Gastroesophageal sphincter (tissue), 4 donors: ENCODE results near the gene NPIPA2. TPM values are rescaled to one million over a fixed set of nuclear protein-coding genes. Genes with fewer than 3 reads are reported as not detected.
A peak's percentile ranks its signal among the peaks of the same experiment; 100 is the strongest.
"Not testable (repeated sequence)": the region's sequence is repeated elsewhere in the genome, so short reads cannot be mapped to it uniquely, and the experiment has no call there.

Source experiments
- ATAC-seq: fragments of 150-250 bp; one replicate; pipeline ENCODE4 v1.9.1; 2016; ENCODE audit warnings: mild to moderate bottlenecking, moderate library complexity
- H3K27ac ChIP-seq, 4 donors: fragments of 200-600 bp; sonication (generic) in 3 of 4; 1 replicate in 3 of 4; 2 replicates in 1 of 4; pipeline ENCODE4 v1.5.1; 2016 to 2019
- H3K27me3 ChIP-seq: fragments of 200-600 bp; sonication (generic); one replicate; pipeline ENCODE4 v1.5.1; 2019
- H3K36me3 ChIP-seq, 2 donors: fragments of 200-600 bp; sonication (generic); one replicate each; pipeline ENCODE4 v1.5.1; 2019; ENCODE audit warnings: control low read depth in 1 of 2
- H3K4me1 ChIP-seq, 3 donors: fragments of 200-600 bp; sonication (generic); 1 replicate in 2 of 3; 2 replicates in 1 of 3; pipeline ENCODE4 v1.5.1; 2016 to 2019; ENCODE audit warnings: control low read depth in 2 of 3
- H3K4me3 ChIP-seq, 2 donors: fragments of 200-600 bp; sonication (generic); one replicate each; pipeline ENCODE4 v1.5.1; 2019; ENCODE audit warnings: mild to moderate bottlenecking in 1 of 2, moderate library complexity in 1 of 2
- H3K9me3 ChIP-seq, 3 donors: fragments of 200-600 bp; sonication (generic); one replicate each; pipeline ENCODE4 v1.5.1; 2017 to 2019; ENCODE audit warnings: control low read depth in 2 of 3
- CTCF ChIP-seq, 4 experiments: fragments of 200-600 bp in 2 of 4; fragments of 450-650 bp in 2 of 4; sonication (generic) in 1 of 4; IDR thresholded peaks; one replicate each; pipeline ENCODE4 v1.5.1; 2017 to 2019; ENCODE audit warnings: antibody characterized with exemption in 4 of 4, mild to moderate bottlenecking in 2 of 4, moderate library complexity in 2 of 4
- WGBS, 2 donors: methylation state at CpG; one replicate each; pipeline ENCODE4 v1.1.5; 2018; ENCODE audit warnings: low coverage in 1 of 2; 5-methylcytosine and 5-hydroxymethylcytosine counted together
- total RNA-seq, 4 donors: library from RNA; depleted of rRNA; stranded (reverse); fragments of >200 nt; gene quantifications; one replicate each; pipeline ENCODE4 v1.1.0, GENCODE V29; 2016

NPIPA2 gene
- total RNA-seq, 4 donors from 2014 or later, result 1.3 to 4.0 (median 2.8) TPM; not detected in 1

- not testable (repeated sequence) for H3K27ac ChIP-seq, H3K9me3 ChIP-seq, H3K4me1 ChIP-seq, H3K27me3 ChIP-seq, H3K4me3 ChIP-seq, ATAC-seq, H3K36me3 ChIP-seq
- WGBS, 2 donors, result 44% methylated on average over 4 of the region's 11 CpGs; no CpG with 5 or more reads in 1 of the 2 donors
- TF ChIP-seq CTCF (IDR thresholded peaks at IDR 0.05), result peak in 1 of 4 experiments; percentile 8
Observed at GRCh38 chr16:14779368-14779877, 37.1 kb downstream of the NPIPA2 start.

GRCh38 chr16:14786180-14786579 lies 43.8 kb downstream of the NPIPA2 start:
- H3K9me3 ChIP-seq, H3K27ac ChIP-seq, ATAC-seq, H3K4me1 ChIP-seq, H3K36me3 ChIP-seq, H3K27me3 ChIP-seq, H3K4me3 ChIP-seq: not testable (repeated sequence)
- no CpG with 5 or more reads among the region's 1 CpG for WGBS, 2 donors

GRCh38 chr16:14789577-14789976 lies 47.2 kb downstream of the NPIPA2 start:
- H3K36me3 ChIP-seq, H3K4me3 ChIP-seq, H3K4me1 ChIP-seq, H3K27me3 ChIP-seq, H3K27ac ChIP-seq, H3K9me3 ChIP-seq, ATAC-seq: not testable (repeated sequence)
- WGBS, 2 donors, result no CpG with 5 or more reads among the region's 5 CpGs

- not testable (repeated sequence) for H3K36me3 ChIP-seq, ATAC-seq, H3K27ac ChIP-seq, H3K9me3 ChIP-seq, H3K4me1 ChIP-seq, H3K27me3 ChIP-seq, H3K4me3 ChIP-seq
- no CpG with 5 or more reads among the region's 7 CpGs for WGBS, 2 donors
Observed at GRCh38 chr16:14790320-14790956, 48.1 kb downstream of the NPIPA2 start.

GRCh38 chr16:14792914-14793313 lies 50.6 kb downstream of the NPIPA2 start:
- not testable (repeated sequence) for ATAC-seq, H3K27me3 ChIP-seq, H3K4me3 ChIP-seq, H3K9me3 ChIP-seq, H3K36me3 ChIP-seq, H3K4me1 ChIP-seq, H3K27ac ChIP-seq
- no CpG with 5 or more reads among the region's 2 CpGs for WGBS, 2 donors

GRCh38 chr16:14797558-14797957 lies 55.2 kb downstream of the NPIPA2 start:
- no CpG with 5 or more reads among the region's 2 CpGs for WGBS, 2 donors
- H3K4me3 ChIP-seq, H3K36me3 ChIP-seq, H3K27ac ChIP-seq, H3K9me3 ChIP-seq, ATAC-seq, H3K4me1 ChIP-seq, H3K27me3 ChIP-seq: not testable (repeated sequence)

- whole genome bisulfite sequencing, 2 donors, result no CpG with 5 or more reads among the region's 2 CpGs
- H3K27me3 ChIP-seq, H3K9me3 ChIP-seq, ATAC-seq, H3K36me3 ChIP-seq, H3K4me3 ChIP-seq, H3K27ac ChIP-seq, H3K4me1 ChIP-seq: not testable (repeated sequence)
Observed at GRCh38 chr16:14803577-14803976, 61.2 kb downstream of the NPIPA2 start.

- not testable (repeated sequence) for H3K27ac ChIP-seq, H3K4me3 ChIP-seq, ATAC-seq, H3K36me3 ChIP-seq, H3K9me3 ChIP-seq, H3K4me1 ChIP-seq, H3K27me3 ChIP-seq
- WGBS, 2 donors, result 69 to 100% methylated on average over 1 to 2 of the region's 3 CpGs
Observed at GRCh38 chr16:14807184-14807678, 64.9 kb downstream of the NPIPA2 start.

GRCh38 chr16:14813890-14814289 lies 71.6 kb downstream of the NPIPA2 start:
- no CpG with 5 or more reads among the region's 3 CpGs for WGBS, 2 donors
- not testable (repeated sequence) for H3K36me3 ChIP-seq, H3K27ac ChIP-seq, H3K4me1 ChIP-seq, ATAC-seq, H3K9me3 ChIP-seq, H3K27me3 ChIP-seq, H3K4me3 ChIP-seq

Other genes with a start within 250 kb of the NPIPA2 start
- gene PARN, start 112.3 kb upstream of the NPIPA2 start, total RNA-seq, result 10 to 100 TPM; 34.9 to 49.7 (median 40.0) TPM
- 10 to 100 TPM; 53.4 to 65.1 (median 60.5) TPM for gene BFAR, start 109.6 kb upstream of the NPIPA2 start, total RNA-seq
- gene PLA2G10, start 48.2 kb upstream of the NPIPA2 start, total RNA-seq, result not detected
- 1 to 10 TPM in 2 of 4 donors, under 1 TPM in 1, not detected in 1; 0.39 to 4.0 (median 1.3) TPM for gene NPIPA3, start 39.1 kb upstream of the NPIPA2 start, total RNA-seq
- 10 to 100 TPM; 54.3 to 87.9 (median 58.6) TPM for gene NOMO1, start 91.2 kb downstream of the NPIPA2 start, total RNA-seq
- 100 to 1,000 TPM in 2 of 4 donors, 10 to 100 TPM in 2; 54.0 to 103 (median 93.4) TPM for gene NPIPA1, start 194.9 kb downstream of the NPIPA2 start, total RNA-seq
- 10 to 100 TPM; 70.0 to 92.2 (median 87.6) TPM for gene PDXDC1, start 232.5 kb downstream of the NPIPA2 start, total RNA-seq